Kidney (tissue), 14 donors: ENCODE results near the gene UPB1. TPM values are rescaled to one million over a fixed set of nuclear protein-coding genes. Genes with fewer than 3 reads are reported as not detected.

Experiments
- DNase-seq, 5 donors: peaks; one replicate each; pipeline ENCODE4 v3.0.0-alpha.2; 2013 to 2020
- FAIRE-seq: peaks from 2 replicates; lab custom pipeline; 2012; peaks lifted over from hg19 to GRCh38; lab: Jason Lieb, UNC
- H3K27ac ChIP-seq, 2 donors: one replicate each; pipeline ENCODE4 v1.7.0; 2013; ENCODE audit warnings: low read depth in 2 of 2, low read length in 2 of 2, inconsistent platforms in 1 of 2
- H3K27me3 ChIP-seq: one replicate; pipeline ENCODE4 v1.7.1; 2013; ENCODE audit warnings: low read length, inconsistent platforms; ENCODE audit not compliant: control insufficient read depth, insufficient read depth
- H3K36me3 ChIP-seq, 3 donors: one replicate each; pipeline versions ENCODE4 v1.7.0 to v1.7.1; 2013; ENCODE audit warnings: low read length in 3 of 3, control low read depth in 1 of 3, inconsistent platforms in 1 of 3; ENCODE audit not compliant: insufficient read depth in 3 of 3, control insufficient read depth in 2 of 3
- H3K4me1 ChIP-seq, 3 donors: one replicate each; pipeline versions ENCODE4 v1.7.0 to v1.7.1; 2013; ENCODE audit warnings: low read length in 3 of 3, inconsistent platforms in 1 of 3, low read depth in 1 of 3; ENCODE audit not compliant: control insufficient read depth in 2 of 3, insufficient read depth in 2 of 3
- H3K4me3 ChIP-seq, 3 donors: one replicate each; pipeline versions ENCODE4 v1.7.0 to v1.8.1; 2013; ENCODE audit warnings: low read length in 3 of 3, control low read depth in 1 of 3, inconsistent platforms in 1 of 3
- H3K9ac ChIP-seq, 3 donors: one replicate each; pipeline versions ENCODE4 v1.7.0 to v1.7.1; 2013; ENCODE audit warnings: low read length in 3 of 3, control low read depth in 1 of 3, inconsistent platforms in 1 of 3
- H3K9me3 ChIP-seq, 3 donors: one replicate each; pipeline versions ENCODE4 v1.7.0 to v1.7.1; 2013; ENCODE audit warnings: low read length in 3 of 3, control low read depth in 1 of 3, inconsistent platforms in 1 of 3; ENCODE audit not compliant: control insufficient read depth in 2 of 3, insufficient read depth in 1 of 3
- intact Hi-C: fragments of 100-400 bp; cut with DNase I; formaldehyde crosslinking; loops from one replicate; pipeline ENCODE4 v1.11.1; 2022
- polyA plus RNA-seq: library from polyadenylated mRNA; stranded (reverse); fragments of 350-450 nt; fragmentation: Illumina TruSeq; extraction: RNeasy Lipid Tissue Mini Kit (QIAGEN cat#74804); gene quantifications from one replicate; pipeline ENCODE4 v1.2.3, GENCODE V29; 2014; ENCODE audit warnings: low read depth, low replicate concordance; ENCODE audit not compliant: insufficient read depth
- total RNA-seq: library from RNA; stranded (reverse); fragmentation: NEBNext Ultra II Directional; extraction: Animal tissue kit (Norgen Biotek cat#: 25700); gene quantifications from one replicate; pipeline ENCODE4 v1.2.1, GENCODE V29; 2021
- TF ChIP-seq, protein P1 (sequence below): IDR thresholded peaks from 3 replicates; pipeline ENCODE4 v1.5.1; 2012; ENCODE audit warnings: mild to moderate bottlenecking, moderate library complexity, borderline replicate concordance; ENCODE audit not compliant: insufficient read depth; ENCODE audit errors: extremely low read depth
- donor health status: control.
- donor health status: control.
- donor health status: control.
- donor health status: control.
- donor health status: control.
- donor health status: DM: yes; HTN: yes; CAD: no.
- donor health status: Normal renal cell carcinoma (clear cell type).

UPB1 gene
- total and polyA plus RNA-seq, 2 donors from 2014 or later = 1.0 to 64.6 TPM

DNA sequence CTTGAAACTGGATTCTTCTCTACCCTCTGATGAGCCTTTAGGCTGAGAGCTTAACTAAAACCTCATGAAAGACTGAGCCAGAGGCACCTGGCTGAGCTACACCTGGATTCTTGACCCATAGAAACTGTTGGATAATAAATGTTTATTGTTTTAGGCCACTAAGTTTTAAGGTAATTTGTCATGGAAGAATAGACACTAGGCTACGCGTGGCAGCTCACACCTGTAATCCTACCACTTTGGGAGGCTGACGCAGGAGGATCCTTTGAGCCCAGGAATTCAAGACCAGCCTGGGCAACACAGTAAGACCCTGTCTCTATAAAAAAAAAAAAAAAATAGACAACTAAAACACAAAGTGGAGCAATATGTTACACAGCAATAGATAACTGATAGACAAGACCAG is 29.2 kb upstream of the UPB1 start:
- no peak overlapping the region for H3K4me3 ChIP-seq
- TF ChIP-seq, protein P1, sequence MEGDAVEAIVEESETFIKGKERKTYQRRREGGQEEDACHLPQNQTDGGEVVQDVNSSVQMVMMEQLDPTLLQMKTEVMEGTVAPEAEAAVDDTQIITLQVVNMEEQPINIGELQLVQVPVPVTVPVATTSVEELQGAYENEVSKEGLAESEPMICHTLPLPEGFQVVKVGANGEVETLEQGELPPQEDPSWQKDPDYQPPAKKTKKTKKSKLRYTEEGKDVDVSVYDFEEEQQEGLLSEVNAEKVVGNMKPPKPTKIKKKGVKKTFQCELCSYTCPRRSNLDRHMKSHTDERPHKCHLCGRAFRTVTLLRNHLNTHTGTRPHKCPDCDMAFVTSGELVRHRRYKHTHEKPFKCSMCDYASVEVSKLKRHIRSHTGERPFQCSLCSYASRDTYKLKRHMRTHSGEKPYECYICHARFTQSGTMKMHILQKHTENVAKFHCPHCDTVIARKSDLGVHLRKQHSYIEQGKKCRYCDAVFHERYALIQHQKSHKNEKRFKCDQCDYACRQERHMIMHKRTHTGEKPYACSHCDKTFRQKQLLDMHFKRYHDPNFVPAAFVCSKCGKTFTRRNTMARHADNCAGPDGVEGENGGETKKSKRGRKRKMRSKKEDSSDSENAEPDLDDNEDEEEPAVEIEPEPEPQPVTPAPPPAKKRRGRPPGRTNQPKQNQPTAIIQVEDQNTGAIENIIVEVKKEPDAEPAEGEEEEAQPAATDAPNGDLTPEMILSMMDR = no peak
- H3K27ac ChIP-seq = peak overlapping the region in 1 of 2 donors; percentile 10
- no peaks in the 10 kb centered on the region for H3K36me3 ChIP-seq
- peaks cover 2 to 26% (median 15%) of the 10 kb centered on the region in 3 donors for H3K4me1 ChIP-seq
- intact Hi-C loops = no loop called here
- no peaks in the 10 kb centered on the region for H3K27me3 ChIP-seq
- no peak for FAIRE-seq
- no peak overlapping the region for H3K9ac ChIP-seq
- no peak for DNase-seq
- no peaks in the 10 kb centered on the region for H3K9me3 ChIP-seq

DNA sequence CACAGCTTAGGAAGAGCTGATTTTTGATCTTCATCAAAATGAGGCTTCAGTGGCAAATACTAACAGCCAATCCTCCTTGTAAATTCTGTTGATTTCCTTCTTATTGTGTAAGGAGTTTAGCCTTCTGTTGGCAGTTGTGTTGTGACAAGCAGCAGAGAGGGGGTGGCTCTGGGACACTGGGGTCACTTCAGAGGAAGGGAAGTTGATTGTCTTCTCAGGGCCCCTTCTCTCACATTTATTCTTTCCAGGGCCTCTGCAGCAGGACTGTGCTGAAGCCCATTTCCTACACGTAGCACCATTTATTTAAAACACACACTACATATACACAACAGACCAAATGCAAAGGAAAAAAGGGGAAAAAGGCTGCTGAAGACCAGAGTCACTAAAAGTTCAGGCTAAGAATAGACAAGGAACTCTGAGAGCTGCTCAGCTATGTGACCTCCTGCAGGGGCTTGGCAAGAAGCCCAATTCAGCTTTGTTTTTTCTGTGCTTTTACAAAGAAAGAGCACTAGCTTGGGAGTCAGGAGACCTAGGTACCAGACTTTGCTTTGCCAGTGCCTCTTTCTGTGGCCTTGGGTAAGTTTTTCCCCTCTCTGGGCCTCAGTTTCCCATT is 28.3 kb upstream of the UPB1 start:
- H3K4me1 ChIP-seq = peaks cover 2 to 26% (median 14%) of the 10 kb centered on the region in 3 donors
- H3K9me3 ChIP-seq = no peaks in the 10 kb centered on the region
- intact Hi-C loops = no loop called here
- no peaks in the 10 kb centered on the region for H3K27me3 ChIP-seq
- DNase-seq (peak in 3 of 5 donors; percentile 47 to 91 (median 70)), FAIRE-seq (no peak)
- H3K27ac ChIP-seq = peak overlapping the region in 1 of 2 donors; percentile 28
- no peak overlapping the region for H3K4me3 ChIP-seq
- no peaks in the 10 kb centered on the region for H3K36me3 ChIP-seq
- no peak overlapping the region for H3K9ac ChIP-seq
- TF ChIP-seq, protein P1 = no peak

DNA sequence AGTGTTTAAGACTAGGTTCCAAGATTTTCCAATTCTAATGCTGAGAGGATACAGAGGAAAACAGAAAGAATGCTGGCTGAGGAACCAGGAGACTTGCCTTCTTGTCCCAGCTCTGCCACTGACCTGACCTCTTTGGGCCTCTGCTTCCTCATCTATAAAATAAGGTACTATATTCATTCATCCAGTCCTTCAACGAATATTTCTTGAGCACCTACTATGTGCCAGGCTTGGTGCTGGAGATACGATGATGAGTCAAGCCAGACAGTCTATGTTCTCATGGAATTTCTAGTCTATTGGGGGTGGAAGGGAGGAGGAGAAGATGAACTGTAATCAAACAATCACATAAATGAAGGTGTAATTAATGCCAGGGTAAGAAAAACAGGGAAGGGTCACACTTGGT is 27.8 kb upstream of the UPB1 start:
- H3K4me3 ChIP-seq = no peak overlapping the region
- TF ChIP-seq, protein P1 = no peak
- H3K27me3 ChIP-seq = no peaks in the 10 kb centered on the region
- peaks cover 2 to 26% (median 14%) of the 10 kb centered on the region in 3 donors for H3K4me1 ChIP-seq
- intact Hi-C loops = no loop called here
- DNase-seq = no peak
- FAIRE-seq = no peak
- H3K9ac ChIP-seq = no peak overlapping the region
- no peaks in the 10 kb centered on the region for H3K36me3 ChIP-seq
- H3K27ac ChIP-seq = peak overlapping the region in 1 of 2 donors; percentile 28
- no peaks in the 10 kb centered on the region for H3K9me3 ChIP-seq
